GM15510 (cell line): ENCODE results near the gene NTSR2.

Source experiments
- POLR2A ChIP-seq: IDR thresholded peaks from 3 replicates; pipeline ENCODE4 v1.6.1; 2011; ENCODE audit warnings: borderline replicate concordance; ENCODE audit not compliant: insufficient read length; ENCODE audit errors: extremely low read depth

NTSR2 gene

GRCh38 chr2:11685906-11686470 lies 16.0 kb upstream of the NTSR2 start:
- no peak for TF ChIP-seq POLR2A

GRCh38 chr2:11684894-11685460 lies 15.0 kb upstream of the NTSR2 start:
- TF ChIP-seq POLR2A: no peak

GRCh38 chr2:11683966-11684365 lies 14.0 kb upstream of the NTSR2 start:
- no peak for TF ChIP-seq POLR2A

GRCh38 chr2:11683476-11683875 lies 13.5 kb upstream of the NTSR2 start:
- TF ChIP-seq POLR2A: no peak

- no peak for TF ChIP-seq POLR2A
These were observed 12.6 kb upstream of the NTSR2 start for GRCh38 chr2:11682590-11682915.

GRCh38 chr2:11681722-11682589 lies 12.0 kb upstream of the NTSR2 start:
- no peak for TF ChIP-seq POLR2A

GRCh38 chr2:11680901-11681721 lies 11.1 kb upstream of the NTSR2 start:
- TF ChIP-seq POLR2A: no peak

- no peak for TF ChIP-seq POLR2A
These were observed 10.3 kb upstream of the NTSR2 start for GRCh38 chr2:11680182-11680900.

- no peak for TF ChIP-seq POLR2A
These were observed 9.6 kb upstream of the NTSR2 start for GRCh38 chr2:11679486-11680181.

GRCh38 chr2:11679016-11679415 lies 9.0 kb upstream of the NTSR2 start:
- no peak for TF ChIP-seq POLR2A

- no peak for TF ChIP-seq POLR2A
These were observed 8.4 kb upstream of the NTSR2 start for GRCh38 chr2:11678306-11678960.

GRCh38 chr2:11677136-11678055 lies 7.4 kb upstream of the NTSR2 start:
- no peak for TF ChIP-seq POLR2A
